ENCODE results near the gene UMODL1.

UMODL1 gene

DNA sequence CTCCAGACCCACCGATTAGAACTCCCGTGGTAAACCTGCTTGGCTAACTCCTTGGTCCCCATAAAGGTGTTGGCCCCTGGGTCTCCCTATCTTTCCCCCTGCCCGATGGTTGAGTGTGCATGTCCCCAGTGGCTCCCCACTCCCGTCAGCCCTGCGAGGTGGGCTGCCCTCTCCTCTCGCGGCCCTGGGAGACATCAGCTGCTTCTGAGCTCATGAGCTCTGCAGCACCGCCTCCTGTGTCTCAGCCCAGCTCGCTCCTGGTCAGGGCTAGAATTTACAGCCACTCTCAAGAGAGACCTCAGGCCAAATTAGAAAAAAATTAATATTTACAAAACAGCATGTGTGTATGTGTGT, 45.1 kb upstream of the UMODL1 start:
- TF ChIP-seq, protein P1, sequence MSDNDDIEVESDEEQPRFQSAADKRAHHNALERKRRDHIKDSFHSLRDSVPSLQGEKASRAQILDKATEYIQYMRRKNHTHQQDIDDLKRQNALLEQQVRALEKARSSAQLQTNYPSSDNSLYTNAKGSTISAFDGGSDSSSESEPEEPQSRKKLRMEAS (IDR thresholded peaks at IDR 0.05; ENCODE audit: low read depth, low read length): no peak
- no peak for TF ChIP-seq POLR2A (IDR thresholded peaks at IDR 0.05; ENCODE audit: extremely low read depth, insufficient read length)
- TF ChIP-seq CTCF (IDR thresholded peaks at IDR 0.05; ENCODE audit: low read depth, low read length): no peak
- no peak for TF ChIP-seq MYC (IDR thresholded peaks at IDR 0.05; ENCODE audit: low read depth, low read length)
- DNase-seq (ENCODE audit: low read depth): no peak
- H3K4me3 ChIP-seq (ENCODE audit: low read depth, low read length): no peak overlapping the region

DNA sequence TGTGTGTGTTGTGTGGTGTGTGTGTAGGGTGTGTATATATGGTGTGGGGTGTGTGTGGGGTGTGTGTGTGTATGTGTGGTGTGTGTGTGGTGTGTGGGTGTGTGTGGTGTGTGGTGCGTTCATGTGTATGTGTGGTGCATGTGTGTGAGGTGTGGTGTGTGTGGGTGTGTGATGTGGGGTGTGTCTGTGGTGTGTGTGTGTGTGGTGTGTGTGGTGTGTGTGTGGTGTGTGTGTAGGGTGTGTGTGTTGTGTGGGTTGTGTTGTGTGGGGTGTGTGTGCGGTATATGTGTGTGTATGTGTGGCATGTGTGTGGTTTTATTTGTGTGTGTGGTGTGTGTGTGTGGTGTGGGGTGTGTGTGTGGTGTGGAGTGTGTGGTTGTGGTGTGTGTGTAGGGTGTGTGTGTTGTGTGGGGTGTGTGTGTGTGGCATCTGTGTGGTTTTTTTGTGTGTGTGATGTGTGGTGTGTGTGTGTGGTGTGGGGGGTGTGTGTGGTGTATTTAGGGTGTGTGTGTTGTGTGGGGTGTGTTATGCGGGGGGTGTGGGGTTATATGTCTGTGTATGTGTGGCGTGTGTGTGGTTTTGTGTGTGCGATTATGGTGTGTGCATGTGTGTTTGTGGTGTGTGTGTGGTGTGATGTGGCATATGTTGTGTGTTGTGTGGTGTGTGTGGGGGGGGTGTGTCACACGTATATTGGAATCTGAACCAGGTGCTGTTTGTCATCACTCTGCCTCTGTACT, 43.9 kb upstream of the UMODL1 start:
- TF ChIP-seq POLR2A (IDR thresholded peaks at IDR 0.05; ENCODE audit: extremely low read depth, insufficient read length) (no peak), MYC (IDR thresholded peaks at IDR 0.05; ENCODE audit: low read depth, low read length) (no peak), CTCF (IDR thresholded peaks at IDR 0.05; ENCODE audit: low read depth, low read length) (no peak)
- TF ChIP-seq, protein P1 (IDR thresholded peaks at IDR 0.05; ENCODE audit: low read depth, low read length): no peak
- DNase-seq (ENCODE audit: low read depth): peak; percentile 11
- no peak overlapping the region for H3K4me3 ChIP-seq (ENCODE audit: low read depth, low read length)

DNA sequence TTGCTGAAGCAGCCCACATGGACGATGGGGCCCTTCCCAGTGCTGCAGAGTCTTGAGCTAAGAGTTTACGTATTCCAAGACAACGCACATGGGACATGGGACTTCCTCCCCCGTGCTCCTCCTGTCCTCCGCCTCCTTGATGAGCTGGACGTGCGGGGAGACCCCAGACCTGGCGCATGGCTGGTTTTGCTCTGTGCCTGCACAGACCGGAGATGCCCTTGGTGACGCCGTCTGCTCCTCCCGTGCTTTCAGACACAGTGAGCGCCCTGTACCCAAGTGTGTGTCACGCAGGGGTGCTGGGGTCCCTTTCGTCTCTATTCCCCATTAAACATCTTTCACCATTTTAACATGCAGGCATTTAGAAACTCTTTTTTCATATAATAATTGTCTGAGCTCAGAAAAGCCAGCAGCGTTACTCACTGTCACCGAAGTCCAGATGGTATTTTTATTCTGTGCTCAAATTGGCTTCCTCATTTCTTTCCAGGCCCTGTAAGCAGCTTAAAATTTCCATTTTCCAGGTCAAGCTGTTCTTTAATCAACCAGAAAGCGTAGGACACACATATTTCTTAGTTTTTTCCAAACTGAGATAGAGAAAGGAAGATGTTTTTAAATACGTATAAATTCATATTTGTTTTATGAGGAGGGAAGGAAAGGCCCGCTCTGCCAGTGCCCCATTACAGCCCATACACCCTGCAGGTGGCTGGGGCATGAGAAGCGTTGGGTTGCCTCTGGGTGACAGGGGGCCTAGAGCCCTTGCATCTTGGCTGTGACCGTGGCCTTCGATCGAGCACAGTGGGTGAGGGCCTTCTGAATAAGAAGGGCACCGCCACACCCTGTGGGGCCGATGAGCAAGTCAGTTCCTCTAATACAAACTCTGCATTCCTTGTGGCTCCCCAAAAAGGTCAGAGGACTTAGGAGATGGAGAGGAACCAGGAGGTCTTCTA, 43.0 kb upstream of the UMODL1 start:
- no peak overlapping the region for H3K4me3 ChIP-seq (ENCODE audit: low read depth, low read length)
- DNase-seq (ENCODE audit: low read depth): no peak
- TF ChIP-seq POLR2A (IDR thresholded peaks at IDR 0.05; ENCODE audit: extremely low read depth, insufficient read length) (no peak), MYC (IDR thresholded peaks at IDR 0.05; ENCODE audit: low read depth, low read length) (no peak), CTCF (IDR thresholded peaks at IDR 0.05; ENCODE audit: low read depth, low read length) (no peak)
- TF ChIP-seq, protein P1 (IDR thresholded peaks at IDR 0.05; ENCODE audit: low read depth, low read length): no peak

GRCh38 chr21:42028766-42029425, 42.2 kb upstream of the UMODL1 start:
- H3K4me3 ChIP-seq (ENCODE audit: low read depth, low read length): no peak overlapping the region
- TF ChIP-seq, protein P1 (IDR thresholded peaks at IDR 0.05; ENCODE audit: low read depth, low read length): no peak
- TF ChIP-seq MYC (IDR thresholded peaks at IDR 0.05; ENCODE audit: low read depth, low read length) (no peak), POLR2A (IDR thresholded peaks at IDR 0.05; ENCODE audit: extremely low read depth, insufficient read length) (no peak), CTCF (IDR thresholded peaks at IDR 0.05; ENCODE audit: low read depth, low read length) (no peak)
- no peak for DNase-seq (ENCODE audit: low read depth)

DNA sequence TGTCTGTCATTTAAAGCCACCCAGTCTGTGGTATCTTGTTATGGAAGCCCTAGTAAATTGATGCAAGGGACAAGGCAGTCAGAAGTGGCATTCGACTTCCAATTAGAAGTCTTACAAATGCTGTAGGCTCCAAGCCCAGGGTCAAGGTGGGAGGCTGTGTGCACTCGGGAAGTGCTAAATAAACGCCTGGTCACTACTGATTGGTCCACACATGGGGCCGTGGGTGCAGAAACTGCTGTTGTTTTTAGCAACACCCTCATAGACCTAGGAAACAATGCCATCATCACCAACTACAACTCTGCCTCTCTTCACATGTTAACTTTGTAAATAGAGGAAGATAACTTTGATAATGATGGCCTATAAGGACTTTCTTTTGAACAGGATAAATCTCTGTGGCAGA, 40.8 kb upstream of the UMODL1 start:
- no peak overlapping the region for H3K4me3 ChIP-seq (ENCODE audit: low read depth, low read length)
- no peak for DNase-seq (ENCODE audit: low read depth)
- TF ChIP-seq POLR2A (IDR thresholded peaks at IDR 0.05; ENCODE audit: extremely low read depth, insufficient read length): no peak
- no peak for TF ChIP-seq CTCF (IDR thresholded peaks at IDR 0.05; ENCODE audit: low read depth, low read length)
- TF ChIP-seq, protein P1 (IDR thresholded peaks at IDR 0.05; ENCODE audit: low read depth, low read length): no peak
- TF ChIP-seq MYC (IDR thresholded peaks at IDR 0.05; ENCODE audit: low read depth, low read length): no peak

Measured in NB4 (cell line).